Smooth muscle cell (in vitro differentiated cells): ENCODE measurements around the gene RIPOR2. TPM values are rescaled to one million over a fixed set of nuclear protein-coding genes. Genes with fewer than 3 reads are reported as not detected.
"Not testable (repeated sequence)": the region's sequence is repeated elsewhere in the genome, so short reads cannot be mapped to it uniquely, and the experiment has no call there.

Experiments used
- DNase-seq: peaks from one replicate; lab custom pipeline; 2025; ENCODE audit not compliant: unreplicated experiment; lab: John Stamatoyannopoulos, UW
- H2AFZ ChIP-seq: fragments of 200-600 bp; sonication (generic); 2 replicates; pipeline ENCODE4 v1.6.0; 2016; ENCODE audit warnings: antibody characterized with exemption, low read depth, mild to moderate bottlenecking
- H3F3A ChIP-seq: fragments of 200-600 bp; sonication (generic); 2 replicates; pipeline ENCODE4 v1.6.0; 2017; ENCODE audit warnings: antibody characterized with exemption, low read depth
- H3K27ac ChIP-seq: fragments of 200-600 bp; sonication (generic); 2 replicates; pipeline ENCODE4 v1.5.1; 2016; ENCODE audit warnings: low read depth, mild to moderate bottlenecking
- H3K27me3 ChIP-seq: fragments of 200-600 bp; sonication (generic); 2 replicates; pipeline ENCODE4 v1.6.1; 2016; ENCODE audit warnings: low read depth, mild to moderate bottlenecking
- H3K36me3 ChIP-seq: fragments of 200-600 bp; sonication (generic); 2 replicates; pipeline ENCODE4 v1.5.1; 2016; ENCODE audit warnings: low read depth
- H3K4me1 ChIP-seq: fragments of 200-600 bp; sonication (generic); 2 replicates; pipeline ENCODE4 v1.5.1; 2016; ENCODE audit warnings: low read depth
- H3K4me2 ChIP-seq: fragments of 200-600 bp; sonication (generic); 2 replicates; pipeline ENCODE4 v1.6.0; 2016; ENCODE audit warnings: mild to moderate bottlenecking
- H3K4me3 ChIP-seq: fragments of 200-600 bp; sonication (generic); 2 replicates; pipeline ENCODE4 v1.5.1; 2016; ENCODE audit warnings: mild to moderate bottlenecking
- H3K79me2 ChIP-seq: fragments of 200-600 bp; sonication (generic); 2 replicates; pipeline ENCODE4 v1.6.0; 2016; ENCODE audit warnings: low read depth, mild to moderate bottlenecking
- H3K9ac ChIP-seq: fragments of 200-600 bp; sonication (generic); 2 replicates; pipeline ENCODE4 v1.6.0; 2016; ENCODE audit warnings: low read depth
- H3K9me3 ChIP-seq: fragments of 200-600 bp; sonication (generic); replicated peaks from 2 replicates; pipeline ENCODE4 v1.5.1; 2016; ENCODE audit warnings: low read depth
- H4K20me1 ChIP-seq: fragments of 200-600 bp; sonication (generic); 2 replicates; pipeline ENCODE4 v1.6.0; 2016; ENCODE audit warnings: low read depth
- CTCF ChIP-seq: fragments of 200-600 bp; sonication (generic); IDR thresholded peaks from 2 replicates; pipeline ENCODE4 v1.5.1; 2017; ENCODE audit warnings: borderline replicate concordance, mild to moderate bottlenecking, antibody characterized with exemption; ENCODE audit not compliant: insufficient read depth, poor library complexity, severe bottlenecking
- WGBS: methylation state at CpG from one replicate; pipeline ENCODE4 v1.1.7; 2016; ENCODE audit warnings: low lambda C conversion rate; 5-methylcytosine and 5-hydroxymethylcytosine counted together
- polyA plus RNA-seq: library from polyadenylated mRNA; unstranded; fragments of >200 nt; fragmentation: Nextera tagmentation; extraction: Ambion mirVana; gene quantifications from 2 replicates; pipeline ENCODE4 v1.2.1, GENCODE V29; 2016
- total RNA-seq: library from RNA; depleted of rRNA; stranded (reverse); fragments of >200 nt; gene quantifications from 2 replicates; pipeline ENCODE4 v1.2.3, GENCODE V29; 2014

RIPOR2 gene
- total and polyA plus RNA-seq, 2 experiments from 2014 or later: 2.3 to 5.6 TPM

DNA sequence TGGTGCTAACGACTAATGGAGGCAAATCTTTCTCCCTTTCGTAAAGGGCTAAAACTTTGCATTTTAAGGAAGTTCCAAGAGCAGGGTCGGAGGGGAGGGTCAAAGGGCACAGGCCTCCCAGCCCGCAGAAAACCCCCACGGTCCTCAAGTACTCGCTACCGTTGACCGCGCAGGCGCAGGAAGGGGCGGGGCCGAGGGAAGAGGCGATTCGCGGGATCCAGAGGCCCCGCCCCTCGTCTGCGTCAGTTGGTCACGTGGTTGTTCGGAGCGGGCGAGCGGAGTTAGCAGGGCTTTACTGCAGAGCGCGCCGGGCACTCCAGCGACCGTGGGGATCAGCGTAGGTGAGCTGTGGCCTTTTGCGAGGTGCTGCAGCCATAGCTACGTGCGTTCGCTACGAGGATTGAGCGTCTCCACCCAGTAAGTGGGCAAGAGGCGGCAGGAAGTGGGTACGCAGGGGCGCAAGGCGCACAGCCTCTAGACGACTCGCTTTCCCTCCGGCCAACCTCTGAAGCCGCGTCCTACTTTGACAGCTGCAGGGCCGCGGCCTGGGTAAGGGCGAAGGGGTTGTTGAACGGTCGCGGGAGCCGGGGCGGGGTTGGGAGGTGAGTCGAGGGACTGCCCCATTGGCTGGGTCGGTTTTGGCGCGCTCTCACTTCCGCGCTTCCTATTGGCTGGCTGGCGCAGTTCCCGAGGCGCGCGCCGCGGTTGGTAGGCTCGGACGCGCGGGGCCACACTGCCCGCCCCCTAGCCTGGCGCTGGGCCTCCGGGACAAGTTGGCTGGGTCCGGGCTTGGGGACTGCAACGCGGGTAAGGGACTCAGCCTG lies 160.9 kb downstream of the RIPOR2 start, which contains the start of gene GMNN:
GMNN (plus strand) TSS at position 242 of the 824 bp plus-strand sequence. CDS start 2,310 bp downstream, outside the sequence.
- H3K36me3 ChIP-seq: no peaks in the 10 kb centered on the region
- DNase-seq: peak; percentile 86
- H3F3A ChIP-seq: peaks cover 4% of the 10 kb centered on the region
- H3K79me2 ChIP-seq: peaks cover 41% of the 10 kb centered on the region
- H3K4me1 ChIP-seq: peaks cover 15% of the 10 kb centered on the region
- TF ChIP-seq CTCF: no peak
- H2AFZ ChIP-seq: peak within 1 kb of the TSS; percentile 94
- H3K9ac ChIP-seq: peak within 1 kb of the TSS; percentile 61
- H3K9me3 ChIP-seq: no peaks in the 10 kb centered on the region
- peak within 1 kb of the TSS; percentile 82 for H3K4me2 ChIP-seq
- peak within 1 kb of the TSS; percentile 76 for H3K4me3 ChIP-seq
- under 1% methylated on average over 75 of the region's 75 CpGs for WGBS
- H4K20me1 ChIP-seq: no peaks in the 10 kb centered on the region
- no peaks in the 10 kb centered on the region for H3K27me3 ChIP-seq
- H3K27ac ChIP-seq: peak within 1 kb of the TSS; percentile 68

GRCh38 chr6:24768361-24768760 lies 167.4 kb downstream of the RIPOR2 start:
- no peak for DNase-seq
- Histone ChIP-seq H3K4me1 (no peaks in the 10 kb centered on the region), H3K4me2 (no peak overlapping the region), H3K79me2 (no peaks in the 10 kb centered on the region), H3K27ac (no peak overlapping the region), H2AFZ (no peak overlapping the region), H3K4me3 (no peak overlapping the region), H3K36me3 (no peaks in the 10 kb centered on the region), H3K27me3 (no peaks in the 10 kb centered on the region), H4K20me1 (no peaks in the 10 kb centered on the region), H3K9ac (no peak overlapping the region), H3F3A (peaks cover 4% of the 10 kb centered on the region), H3K9me3 (no peaks in the 10 kb centered on the region)
- 96% methylated on average over 5 of the region's 5 CpGs for WGBS
- TF ChIP-seq CTCF: no peak

- Histone ChIP-seq H3K27me3 (no peaks in the 10 kb centered on the region), H3F3A (peaks cover 4% of the 10 kb centered on the region), H3K9ac (no peak overlapping the region), H3K4me3 (no peak overlapping the region), H3K36me3 (no peaks in the 10 kb centered on the region), H3K4me2 (no peak overlapping the region), H3K9me3 (no peaks in the 10 kb centered on the region), H3K27ac (no peak overlapping the region), H4K20me1 (no peaks in the 10 kb centered on the region), H2AFZ (no peak overlapping the region), H3K4me1 (no peaks in the 10 kb centered on the region), H3K79me2 (no peaks in the 10 kb centered on the region)
- TF ChIP-seq CTCF: peak; percentile 57
- WGBS: 87% methylated on average over 9 of the region's 9 CpGs
- DNase-seq: no peak
These were observed 168.9 kb downstream of the RIPOR2 start for GRCh38 chr6:24766680-24767462.

DNA sequence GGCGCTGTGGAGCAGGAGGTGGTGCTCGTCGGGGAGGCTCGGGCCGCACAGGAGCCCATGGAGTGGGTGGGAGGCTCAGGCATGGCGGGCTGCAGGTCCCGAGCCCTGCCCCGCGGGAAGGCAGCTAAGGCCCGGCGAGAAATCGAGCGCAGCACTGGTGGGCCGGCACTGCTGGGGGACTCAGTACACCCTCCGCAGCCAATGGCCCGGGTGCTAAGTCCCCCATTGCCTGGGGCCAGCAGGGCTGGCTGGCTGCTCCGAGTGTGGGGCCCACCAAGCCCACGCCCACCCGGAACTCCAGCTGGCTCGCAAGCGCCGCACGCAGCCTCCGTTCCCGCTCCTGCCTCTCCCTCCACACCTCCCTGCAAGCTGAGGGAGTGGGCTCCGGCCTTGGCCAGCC lies 169.8 kb downstream of the RIPOR2 start:
- not testable (repeated sequence) for H3K4me2 ChIP-seq
- 97% methylated on average over 15 of the region's 26 CpGs for WGBS

GRCh38 chr6:24764833-24765828 lies 170.6 kb downstream of the RIPOR2 start:
- H3K36me3 ChIP-seq, H4K20me1 ChIP-seq, DNase-seq, H3K9me3 ChIP-seq, H3K9ac ChIP-seq, H3K27me3 ChIP-seq, H3K27ac ChIP-seq, H3K79me2 ChIP-seq, H3K4me2 ChIP-seq, H3K4me1 ChIP-seq, H3F3A ChIP-seq, H3K4me3 ChIP-seq: not testable (repeated sequence)
- WGBS: 93% methylated on average over 20 of the region's 20 CpGs
- peak overlapping the region; percentile 49 for H2AFZ ChIP-seq

More for the DNA sequence above, 169.8 kb downstream of the RIPOR2 start:
- not testable (repeated sequence) for H3K36me3 ChIP-seq, DNase-seq, H4K20me1 ChIP-seq, H3K27me3 ChIP-seq, H3K4me1 ChIP-seq, H3K27ac ChIP-seq, H3K79me2 ChIP-seq, H3K9me3 ChIP-seq, H3K4me3 ChIP-seq, H3F3A ChIP-seq, H3K9ac ChIP-seq, H2AFZ ChIP-seq
